ENCODE data around the gene SCG3. TPM values are rescaled to one million over a fixed set of nuclear protein-coding genes. Genes with fewer than 3 reads are reported as not detected.
"Not testable (repeated sequence)": the region's sequence is repeated elsewhere in the genome, so short reads cannot be mapped to it uniquely, and the experiment has no call there.

SCG3 gene
- 2.6 TPM for polyA plus RNA-seq (2013, experiment 1 of 4)
- 1.5 TPM for polyA plus RNA-seq (2013, experiment 2 of 4)
- polyA plus RNA-seq (2013, experiment 3 of 4) = 2.8 TPM
- 2.9 TPM for polyA plus RNA-seq (2013, experiment 4 of 4)

DNA sequence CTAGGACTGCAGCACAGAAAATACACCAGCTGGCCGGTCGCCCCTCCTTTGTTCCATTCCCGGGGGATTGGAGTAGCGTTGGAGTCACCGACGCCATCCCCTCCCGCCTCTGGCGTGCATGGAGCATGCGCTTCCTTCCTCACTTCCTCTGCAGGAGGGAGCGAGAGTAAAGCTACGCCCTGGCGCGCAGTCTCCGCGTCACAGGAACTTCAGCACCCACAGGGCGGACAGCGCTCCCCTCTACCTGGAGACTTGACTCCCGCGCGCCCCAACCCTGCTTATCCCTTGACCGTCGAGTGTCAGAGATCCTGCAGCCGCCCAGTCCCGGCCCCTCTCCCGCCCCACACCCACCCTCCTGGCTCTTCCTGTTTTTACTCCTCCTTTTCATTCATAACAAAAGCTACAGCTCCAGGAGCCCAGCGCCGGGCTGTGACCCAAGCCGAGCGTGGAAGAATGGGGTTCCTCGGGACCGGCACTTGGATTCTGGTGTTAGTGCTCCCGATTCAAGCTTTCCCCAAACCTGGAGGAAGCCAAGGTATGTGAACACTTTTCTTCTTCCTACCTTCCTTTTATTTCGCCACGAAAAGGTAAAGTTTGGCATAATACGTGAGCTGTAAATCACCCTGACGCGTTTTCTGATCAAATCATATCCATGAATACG, at the start of gene SCG3:
SCG3 (plus strand) TSS at position 201 of the 661 bp plus-strand sequence; CDS start at position 454, 253 bp downstream.
- peaks cover 6% of the 10 kb centered on the region for H3K4me1 ChIP-seq (ENCODE audit: control insufficient read depth, insufficient read depth, low read length)
- peak within 1 kb of the TSS; percentile 33 for H3K4me3 ChIP-seq (ENCODE audit: insufficient read depth, low read depth, low read length)
- H3K36me3 ChIP-seq (ENCODE audit: control insufficient read depth, insufficient read depth, low read length) = no peaks in the 10 kb centered on the region
- no peak within 1 kb of the TSS for H3K27ac ChIP-seq (ENCODE audit: insufficient read depth, low read depth, low read length, poor library complexity, severe bottlenecking)
- H3K9me3 ChIP-seq (ENCODE audit: control insufficient read depth, low read length) = no peaks in the 10 kb centered on the region
- peaks cover 12% of the 10 kb centered on the region for H3K27me3 ChIP-seq (ENCODE audit: control insufficient read depth, insufficient read depth, low read length, poor library complexity, severe bottlenecking)
- 1% methylated on average over 38 of the region's 38 CpGs for WGBS, 2 experiments

DNA sequence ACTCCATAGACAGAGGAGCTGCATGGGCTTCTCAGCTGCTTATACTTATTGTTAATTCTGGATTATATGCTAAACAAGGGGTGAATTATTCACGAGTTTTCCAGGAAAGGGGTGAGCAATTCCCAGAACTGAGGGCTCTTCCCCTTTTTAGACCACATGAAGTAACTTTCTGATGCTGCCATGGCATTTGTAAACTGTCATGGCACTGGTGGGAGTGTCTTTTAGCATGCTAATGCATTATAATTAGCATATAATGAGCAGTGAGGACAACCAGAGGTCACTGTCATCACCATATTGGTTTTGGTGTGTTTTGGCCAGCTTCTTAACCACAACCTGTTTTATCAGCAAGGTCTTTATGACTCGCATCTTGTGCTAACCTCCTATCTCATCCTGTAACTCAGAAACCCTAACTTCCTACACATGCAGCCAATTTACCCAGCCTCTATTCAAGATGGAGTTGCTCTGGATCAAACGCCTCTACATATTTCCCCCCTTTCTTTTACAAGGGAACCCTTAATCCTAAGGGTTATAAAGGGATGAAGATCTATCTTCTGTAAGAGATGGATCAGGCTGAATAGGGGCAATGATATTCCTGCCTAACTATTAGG, 46.6 kb upstream of the SCG3 start:
- Histone ChIP-seq H3K27ac (ENCODE audit: insufficient read depth, low read depth, low read length, poor library complexity, severe bottlenecking) (no peak overlapping the region), H3K4me1 (ENCODE audit: control insufficient read depth, insufficient read depth, low read length) (no peaks in the 10 kb centered on the region), H3K4me3 (ENCODE audit: insufficient read depth, low read depth, low read length) (no peak overlapping the region), H3K27me3 (ENCODE audit: control insufficient read depth, insufficient read depth, low read length, poor library complexity, severe bottlenecking) (no peaks in the 10 kb centered on the region), H3K36me3 (ENCODE audit: control insufficient read depth, insufficient read depth, low read length) (no peaks in the 10 kb centered on the region), H3K9me3 (ENCODE audit: control insufficient read depth, low read length) (no peaks in the 10 kb centered on the region)
- WGBS, 2 experiments = 85 to 92% methylated on average over 2 to 3 of the region's 3 CpGs

DNA sequence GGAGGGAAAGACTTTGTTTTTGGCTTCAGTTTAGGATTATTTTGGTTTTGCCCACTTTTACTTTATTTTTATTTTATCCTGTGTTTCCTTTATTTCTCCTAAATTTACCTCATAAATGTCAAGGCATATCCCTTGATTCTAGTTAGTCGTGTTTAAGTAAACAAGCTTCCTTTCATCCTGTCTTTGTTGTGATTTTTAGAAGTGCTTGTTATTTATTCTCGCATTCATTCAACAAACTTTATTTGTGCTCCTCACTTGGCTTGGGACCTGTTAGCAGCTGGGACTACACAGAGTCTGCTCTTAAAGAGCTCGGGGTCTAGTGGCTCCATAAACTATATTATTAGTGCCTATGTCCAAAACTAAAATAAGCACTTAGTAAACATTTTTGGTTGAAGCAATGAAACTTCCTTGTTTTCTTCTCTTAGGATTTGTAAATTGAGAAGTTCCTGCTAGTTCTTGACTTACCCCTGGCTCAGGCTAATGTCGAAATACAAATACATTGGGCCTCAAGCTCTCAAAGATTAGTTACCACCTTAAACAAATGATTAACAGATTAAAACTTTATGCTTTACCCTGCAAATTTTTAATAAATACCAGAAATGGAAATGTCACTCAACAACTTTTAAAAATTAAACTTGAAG, 39.7 kb upstream of the SCG3 start:
- H3K27me3 ChIP-seq (ENCODE audit: control insufficient read depth, insufficient read depth, low read length, poor library complexity, severe bottlenecking) = no peaks in the 10 kb centered on the region
- H3K9me3 ChIP-seq (ENCODE audit: control insufficient read depth, low read length) = no peaks in the 10 kb centered on the region
- H3K4me1 ChIP-seq (ENCODE audit: control insufficient read depth, insufficient read depth, low read length) = no peaks in the 10 kb centered on the region
- no peak overlapping the region for H3K4me3 ChIP-seq (ENCODE audit: insufficient read depth, low read depth, low read length)
- H3K36me3 ChIP-seq (ENCODE audit: control insufficient read depth, insufficient read depth, low read length) = no peaks in the 10 kb centered on the region
- WGBS, 2 experiments = 92 to 94% methylated on average over 4 of the region's 4 CpGs
- no peak overlapping the region for H3K27ac ChIP-seq (ENCODE audit: insufficient read depth, low read depth, low read length, poor library complexity, severe bottlenecking)

DNA sequence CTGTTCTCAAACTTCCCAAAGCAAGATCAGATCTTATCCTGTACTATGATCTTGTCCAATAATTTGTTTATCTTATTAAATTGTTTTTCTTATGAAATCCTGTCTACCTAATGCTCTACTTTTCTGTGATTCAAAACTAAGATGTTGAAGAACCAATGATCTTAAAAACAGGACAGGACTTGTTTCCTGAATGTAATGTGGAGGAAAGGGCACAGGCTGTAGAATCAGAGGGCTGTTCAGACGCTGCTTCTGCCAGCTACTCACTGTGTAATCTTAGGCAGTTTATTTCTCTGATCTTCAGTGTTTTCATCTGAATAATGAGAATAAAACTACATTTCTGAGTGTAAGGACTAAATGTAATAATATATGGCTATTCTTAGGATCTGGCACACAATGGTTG, 38.6 kb upstream of the SCG3 start:
- H3K4me1 ChIP-seq (ENCODE audit: control insufficient read depth, insufficient read depth, low read length) = no peaks in the 10 kb centered on the region
- H3K27me3 ChIP-seq (ENCODE audit: control insufficient read depth, insufficient read depth, low read length, poor library complexity, severe bottlenecking) = no peaks in the 10 kb centered on the region
- no peak overlapping the region for H3K27ac ChIP-seq (ENCODE audit: insufficient read depth, low read depth, low read length, poor library complexity, severe bottlenecking)
- H3K36me3 ChIP-seq (ENCODE audit: control insufficient read depth, insufficient read depth, low read length) = no peaks in the 10 kb centered on the region
- H3K4me3 ChIP-seq (ENCODE audit: insufficient read depth, low read depth, low read length) = no peak overlapping the region
- H3K9me3 ChIP-seq (ENCODE audit: control insufficient read depth, low read length) = no peaks in the 10 kb centered on the region
- 97 to 100% methylated on average over 1 of the region's 1 CpG for WGBS, 2 experiments

DNA sequence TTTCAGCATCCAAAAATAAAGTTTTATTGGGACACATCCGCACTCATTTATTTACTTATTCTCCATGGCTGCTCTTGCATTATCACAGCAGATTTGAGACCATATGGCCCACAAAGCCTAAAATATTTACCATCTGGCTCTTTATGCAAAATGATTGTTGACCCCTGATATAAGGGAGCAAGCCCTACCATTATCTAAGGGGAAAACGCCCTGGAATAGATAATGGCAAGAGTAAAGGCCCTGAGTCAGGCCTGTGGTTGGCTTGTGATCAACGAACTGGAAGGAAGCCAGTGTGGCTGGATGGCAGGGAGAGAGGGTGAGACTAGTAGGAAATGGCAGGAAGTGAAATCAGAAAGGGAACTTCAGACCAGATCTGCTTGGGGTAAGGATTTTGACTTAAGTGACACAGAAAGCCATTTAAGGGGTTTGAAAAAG, 34.2 kb upstream of the SCG3 start:
- WGBS, 2 experiments = 83 to 85% methylated on average over 3 of the region's 3 CpGs
- H3K27me3 ChIP-seq (ENCODE audit: control insufficient read depth, insufficient read depth, low read length, poor library complexity, severe bottlenecking) = no peaks in the 10 kb centered on the region
- H3K27ac ChIP-seq (ENCODE audit: insufficient read depth, low read depth, low read length, poor library complexity, severe bottlenecking) = no peak overlapping the region
- H3K9me3 ChIP-seq (ENCODE audit: control insufficient read depth, low read length) = no peaks in the 10 kb centered on the region
- H3K4me1 ChIP-seq (ENCODE audit: control insufficient read depth, insufficient read depth, low read length) = no peaks in the 10 kb centered on the region
- no peaks in the 10 kb centered on the region for H3K36me3 ChIP-seq (ENCODE audit: control insufficient read depth, insufficient read depth, low read length)
- H3K4me3 ChIP-seq (ENCODE audit: insufficient read depth, low read depth, low read length) = no peak overlapping the region

DNA sequence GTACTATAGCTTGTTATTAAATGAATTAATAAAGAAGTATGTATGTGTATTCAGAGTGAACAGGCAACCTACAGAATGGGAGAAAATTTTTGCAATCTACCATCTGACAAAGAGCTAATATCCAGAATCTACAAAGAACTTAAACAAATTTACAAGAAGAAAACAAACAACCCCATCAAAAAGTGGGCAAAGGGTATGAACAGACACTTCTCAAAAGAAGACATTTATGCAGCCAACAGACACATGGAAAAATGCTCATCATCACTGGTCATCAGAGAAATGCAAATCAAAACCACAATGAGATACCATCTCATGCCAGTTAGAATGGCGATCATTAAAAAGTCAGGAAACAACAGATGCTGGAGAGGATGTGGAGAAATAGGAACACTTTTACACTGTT, 33.2 kb upstream of the SCG3 start:
- not testable (repeated sequence) for H3K36me3 ChIP-seq (ENCODE audit: control insufficient read depth, insufficient read depth, low read length); H3K27me3 ChIP-seq (ENCODE audit: control insufficient read depth, insufficient read depth, low read length, poor library complexity, severe bottlenecking); H3K4me3 ChIP-seq (ENCODE audit: insufficient read depth, low read depth, low read length); H3K4me1 ChIP-seq (ENCODE audit: control insufficient read depth, insufficient read depth, low read length); H3K27ac ChIP-seq (ENCODE audit: insufficient read depth, low read depth, low read length, poor library complexity, severe bottlenecking); H3K9me3 ChIP-seq (ENCODE audit: control insufficient read depth, low read length)
- 100% methylated on average over 1 of the region's 1 CpG; no CpG with 5 or more reads in 1 of the 2 experiments for WGBS, 2 experiments

DNA sequence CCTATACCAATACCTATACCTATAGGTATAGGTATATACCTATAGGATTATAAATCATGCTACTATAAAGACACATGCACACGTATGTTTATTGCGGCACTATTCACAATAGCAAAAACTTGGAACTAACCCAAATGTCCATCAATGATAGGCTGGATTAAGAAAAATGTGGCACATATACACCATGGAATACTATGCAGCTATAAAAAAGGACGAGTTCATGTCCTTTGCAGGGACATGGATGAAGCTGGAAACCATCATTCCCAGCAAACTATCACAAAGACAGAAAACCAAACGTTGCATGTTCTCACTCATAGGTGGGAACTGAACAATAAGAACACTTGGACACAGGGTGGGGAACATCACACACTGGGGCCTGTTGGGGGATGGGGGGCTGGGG, 32.7 kb upstream of the SCG3 start:
- H3K4me1 ChIP-seq (ENCODE audit: control insufficient read depth, insufficient read depth, low read length); H3K36me3 ChIP-seq (ENCODE audit: control insufficient read depth, insufficient read depth, low read length); H3K9me3 ChIP-seq (ENCODE audit: control insufficient read depth, low read length); H3K27ac ChIP-seq (ENCODE audit: insufficient read depth, low read depth, low read length, poor library complexity, severe bottlenecking); H3K27me3 ChIP-seq (ENCODE audit: control insufficient read depth, insufficient read depth, low read length, poor library complexity, severe bottlenecking); H3K4me3 ChIP-seq (ENCODE audit: insufficient read depth, low read depth, low read length): not testable (repeated sequence)
- WGBS, 2 experiments = 82% methylated on average over 4 of the region's 4 CpGs

DNA sequence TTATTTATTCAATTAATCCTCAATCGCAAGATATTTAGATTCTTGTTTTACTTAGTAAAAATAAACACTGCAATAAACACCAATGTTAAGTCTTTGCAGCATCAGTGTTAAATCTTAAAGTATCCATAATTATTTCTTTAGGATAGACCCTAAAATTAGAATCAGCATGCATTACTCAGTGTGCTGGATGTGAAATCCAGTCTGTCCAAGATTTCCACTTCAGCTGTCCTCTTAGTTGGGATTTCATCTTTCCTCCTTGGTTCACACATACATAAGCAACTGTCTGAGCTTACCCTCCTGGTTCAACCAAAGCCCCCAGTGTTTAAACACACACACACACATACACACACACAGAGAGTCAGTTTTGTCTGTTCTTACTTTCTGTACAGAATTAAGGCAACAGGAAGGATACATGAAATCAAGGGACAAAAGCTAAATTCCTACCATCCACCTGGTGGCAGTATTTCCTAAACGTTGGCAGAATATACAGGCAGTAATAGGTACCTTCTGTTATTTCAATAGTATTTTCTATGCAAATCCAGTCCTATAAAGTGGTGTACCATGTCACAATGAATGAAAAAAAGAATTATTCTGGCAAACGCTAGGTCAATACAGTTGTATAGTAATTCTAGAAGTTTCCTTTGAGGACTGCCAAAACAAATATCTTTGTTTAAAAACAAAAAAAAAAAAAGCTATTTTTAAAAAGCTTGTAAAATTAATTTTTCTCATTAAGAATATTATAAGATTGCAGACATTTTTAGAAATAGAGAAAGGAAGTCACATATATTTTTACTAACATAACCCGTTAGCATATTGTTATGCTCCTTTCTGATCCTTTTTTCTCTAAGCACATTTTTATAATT, 31.4 kb upstream of the SCG3 start:
- Histone ChIP-seq H3K27ac (ENCODE audit: insufficient read depth, low read depth, low read length, poor library complexity, severe bottlenecking) (no peak overlapping the region), H3K36me3 (ENCODE audit: control insufficient read depth, insufficient read depth, low read length) (no peaks in the 10 kb centered on the region), H3K4me1 (ENCODE audit: control insufficient read depth, insufficient read depth, low read length) (no peaks in the 10 kb centered on the region), H3K4me3 (ENCODE audit: insufficient read depth, low read depth, low read length) (no peak overlapping the region), H3K9me3 (ENCODE audit: control insufficient read depth, low read length) (no peaks in the 10 kb centered on the region), H3K27me3 (ENCODE audit: control insufficient read depth, insufficient read depth, low read length, poor library complexity, severe bottlenecking) (no peaks in the 10 kb centered on the region)
- 67% methylated on average over 3 of the region's 4 CpGs; no CpG with 5 or more reads in 1 of the 2 experiments for WGBS, 2 experiments

DNA sequence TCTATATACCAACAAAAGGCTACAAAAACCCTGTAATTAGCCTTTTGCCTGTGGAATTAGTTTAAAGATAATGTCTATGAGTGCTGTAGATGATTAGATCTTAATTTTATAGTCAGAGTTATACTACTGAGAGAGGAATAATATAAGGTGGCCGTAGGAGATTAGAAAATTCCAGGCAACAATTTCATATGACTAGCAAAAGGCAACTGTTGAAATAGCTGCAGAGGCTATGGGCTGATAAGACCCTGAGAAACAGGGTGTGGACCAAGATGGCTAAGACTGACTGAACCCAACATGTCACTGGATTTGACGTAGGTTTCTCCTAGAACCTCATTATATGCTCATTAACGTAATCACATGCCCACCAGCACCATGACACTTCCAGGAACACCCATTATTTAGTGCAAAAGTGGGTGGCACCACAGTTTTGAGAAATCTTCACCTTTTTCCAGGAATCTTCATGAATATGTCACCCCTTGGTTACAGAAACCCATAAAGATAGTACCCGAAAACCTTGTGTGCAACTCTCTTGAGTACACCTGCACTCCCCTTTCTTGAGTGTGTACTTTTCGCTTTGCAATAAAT, 29.1 kb upstream of the SCG3 start:
- WGBS, 2 experiments = 92 to 93% methylated on average over 5 of the region's 5 CpGs
- no peaks in the 10 kb centered on the region for H3K4me1 ChIP-seq (ENCODE audit: control insufficient read depth, insufficient read depth, low read length)
- H3K36me3 ChIP-seq (ENCODE audit: control insufficient read depth, insufficient read depth, low read length) = no peaks in the 10 kb centered on the region
- H3K27ac ChIP-seq (ENCODE audit: insufficient read depth, low read depth, low read length, poor library complexity, severe bottlenecking) = no peak overlapping the region
- no peak overlapping the region for H3K4me3 ChIP-seq (ENCODE audit: insufficient read depth, low read depth, low read length)
- no peaks in the 10 kb centered on the region for H3K27me3 ChIP-seq (ENCODE audit: control insufficient read depth, insufficient read depth, low read length, poor library complexity, severe bottlenecking)
- no peaks in the 10 kb centered on the region for H3K9me3 ChIP-seq (ENCODE audit: control insufficient read depth, low read length)

Data from ectodermal cell (in vitro differentiated cells).